Esophagus mucosa (tissue), 1 donor: ENCODE results near the gene JUN. TPM values are rescaled to one million over a fixed set of nuclear protein-coding genes. Genes with fewer than 3 reads are reported as not detected.

Experiments
- ATAC-seq: fragments of 200-7000 bp; cut with Tn5 transposase; one replicate; pipeline ENCODE4 v1.9.1; 2020
- total RNA-seq: library from RNA; stranded (reverse); gene quantifications from one replicate; pipeline ENCODE4 v1.2.4, GENCODE V29; 2023
- donor health status: DM: yes; HTN: yes; CAD: no.

Gene JUN
- total RNA-seq, 1 donor from 2014 or later = 41.7 TPM

GRCh38 chr1:58782178-58783089, 1.4 kb downstream of the JUN start:
- ATAC-seq = peak; percentile 0

DNA sequence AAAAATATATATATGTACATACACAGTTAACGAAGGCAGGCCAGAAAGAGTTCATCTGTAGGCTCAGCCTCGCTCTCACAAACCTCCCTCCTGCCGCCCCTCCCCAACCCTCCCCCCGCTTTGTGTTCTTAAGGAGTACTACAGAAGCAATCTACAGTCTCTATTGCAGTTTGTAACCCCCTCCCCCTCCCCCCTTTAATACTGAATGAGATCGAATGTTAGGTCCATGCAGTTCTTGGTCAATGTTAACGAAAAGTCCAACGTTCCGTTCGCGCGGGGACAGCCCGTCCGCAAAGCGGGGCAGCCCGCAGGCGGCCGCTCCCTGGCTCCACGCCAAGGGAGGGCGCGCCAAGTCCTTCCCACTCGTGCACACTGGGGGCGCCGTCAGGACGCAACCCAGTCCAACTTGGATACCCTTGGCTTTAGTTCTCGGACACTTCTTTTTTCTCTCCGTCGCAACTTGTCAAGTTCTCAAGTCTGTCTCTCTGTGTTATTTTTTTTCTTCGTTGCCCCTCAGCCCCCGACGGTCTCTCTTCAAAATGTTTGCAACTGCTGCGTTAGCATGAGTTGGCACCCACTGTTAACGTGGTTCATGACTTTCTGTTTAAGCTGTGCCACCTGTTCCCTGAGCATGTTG, 2.2 kb downstream of the JUN start:
- no peak for ATAC-seq

- no peak for ATAC-seq
These were observed 2.9 kb downstream of the JUN start for GRCh38 chr1:58780836-58781452.

DNA sequence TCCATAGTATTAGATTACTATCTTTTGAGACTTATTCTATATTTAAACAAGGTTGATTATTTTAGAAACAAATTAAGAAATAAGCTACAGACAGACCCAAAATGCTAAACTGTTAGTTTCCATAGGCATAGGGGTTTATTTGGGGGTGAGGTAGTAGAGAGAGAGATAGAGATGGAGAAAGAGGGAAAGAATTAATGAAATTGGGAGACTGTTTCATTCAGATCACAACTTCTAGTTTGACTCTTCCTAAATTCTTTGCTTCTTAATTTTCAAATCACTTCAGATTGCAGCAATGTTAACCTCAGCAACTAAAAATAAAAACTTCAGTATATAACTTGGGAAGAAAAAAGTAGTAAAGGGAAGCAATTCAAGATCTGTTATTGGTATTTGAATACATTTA, 3.4 kb downstream of the JUN start:
- ATAC-seq = no peak

DNA sequence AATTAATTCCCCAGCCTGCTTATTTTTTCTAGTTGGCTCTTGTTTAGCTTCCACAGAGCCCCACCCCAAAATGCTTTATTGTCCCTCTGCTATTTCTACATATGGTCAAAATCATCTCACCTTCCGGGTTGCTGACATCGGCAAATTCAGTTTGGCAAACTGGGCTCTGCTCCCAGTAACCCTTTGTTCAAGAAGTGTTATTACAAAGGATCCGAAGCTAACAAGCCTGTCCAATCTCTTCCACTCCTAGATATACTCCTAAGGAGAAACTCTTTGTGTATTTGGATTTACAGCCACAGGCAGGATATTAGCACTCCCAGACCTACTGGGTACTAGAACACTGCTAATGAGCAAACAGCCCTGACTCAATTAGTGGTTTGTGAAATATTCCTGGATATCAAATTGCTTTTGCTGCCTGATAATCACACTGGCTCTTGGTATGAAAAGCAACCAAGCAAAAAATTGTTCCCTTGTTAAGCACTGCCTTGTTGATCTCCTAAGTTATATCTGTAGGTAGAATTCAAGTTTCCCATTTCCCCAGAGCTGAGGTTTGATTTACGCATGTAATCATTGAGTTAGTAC, 4.0 kb downstream of the JUN start:
- ATAC-seq = peak; percentile 44

DNA sequence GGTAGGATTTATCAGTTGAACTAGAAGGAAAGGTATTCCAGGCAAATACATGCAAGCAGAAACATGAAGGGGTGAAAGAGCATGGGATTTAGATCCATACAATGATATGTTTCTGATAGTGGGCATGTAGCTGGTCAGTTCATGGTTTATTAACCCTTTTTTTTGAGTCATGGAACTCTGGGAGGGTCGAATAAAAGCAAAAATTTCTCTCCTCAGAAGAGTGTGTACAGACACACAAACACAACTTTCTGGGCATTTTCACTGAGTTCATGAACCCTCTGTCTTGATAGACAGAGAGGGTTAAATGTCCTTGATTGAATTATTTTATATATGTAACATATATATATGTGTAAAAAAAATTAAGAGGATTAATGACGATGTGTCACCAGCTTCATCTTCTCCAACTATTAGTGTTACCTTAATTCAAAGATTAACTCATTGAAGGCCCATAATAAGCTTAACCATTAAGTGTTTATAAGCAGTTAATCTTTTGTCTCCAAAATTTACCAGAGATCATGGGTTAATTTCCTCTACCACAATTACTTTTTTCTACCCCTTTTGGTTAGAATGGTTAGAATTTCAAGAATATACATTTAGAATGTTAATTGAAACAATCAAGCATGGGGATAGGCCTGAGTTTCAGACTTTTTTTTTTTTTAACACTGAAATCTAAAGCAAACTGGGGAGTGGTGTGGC, 4.6 kb downstream of the JUN start:
- no peak for ATAC-seq

GRCh38 chr1:58778385-58779000, 5.4 kb downstream of the JUN start:
- ATAC-seq = peak; percentile 14

GRCh38 chr1:58774027-58774426, 9.8 kb downstream of the JUN start:
- ATAC-seq = no peak

DNA sequence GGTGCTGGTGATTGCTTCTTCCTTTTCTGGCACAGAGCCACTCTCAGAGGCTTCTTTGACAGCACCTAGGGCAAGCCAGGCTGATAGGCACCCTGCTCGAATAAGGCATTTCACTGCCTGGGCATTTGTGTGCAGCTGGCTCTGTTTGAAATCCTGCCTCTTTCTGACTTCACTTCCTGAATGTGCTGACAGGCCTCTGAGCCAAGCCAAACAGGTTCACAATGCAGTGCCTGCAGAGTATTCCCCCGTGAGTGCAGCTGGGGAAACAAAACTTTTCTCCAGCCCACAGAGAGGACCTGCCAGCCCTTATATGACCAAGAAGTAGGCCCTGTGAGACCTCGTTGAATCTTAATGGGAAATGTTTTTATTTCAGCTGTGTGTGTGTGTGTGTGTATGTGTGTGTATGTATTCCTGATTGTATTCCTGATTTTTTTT, 10.4 kb downstream of the JUN start:
- peak; percentile 76 for ATAC-seq

DNA sequence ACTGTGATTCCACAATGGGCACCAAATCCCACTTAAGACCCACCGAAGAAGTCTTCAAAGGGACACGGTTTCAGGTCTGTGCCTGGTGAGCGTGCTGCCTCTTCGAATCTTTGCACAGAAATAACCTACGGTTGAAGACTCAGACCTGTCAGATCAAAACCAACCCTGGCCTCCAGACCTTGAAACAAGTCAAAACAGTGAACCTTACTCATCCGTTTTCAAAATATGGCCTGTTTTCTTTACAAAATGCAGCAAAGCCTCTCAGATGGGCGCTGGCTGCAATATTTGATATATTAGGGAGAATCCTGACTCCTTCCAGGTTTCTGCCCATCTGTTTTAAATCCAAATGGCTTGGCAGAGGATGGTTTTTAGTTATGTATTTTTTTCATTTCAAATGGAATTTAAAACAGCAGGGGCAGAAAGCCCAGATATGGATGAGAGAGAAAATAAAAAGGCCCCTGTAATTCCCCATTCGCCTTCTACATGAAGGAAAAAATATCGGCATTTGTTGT, 14.0 kb downstream of the JUN start:
- ATAC-seq = no peak

GRCh38 chr1:58768971-58769808, 14.7 kb downstream of the JUN start:
- peak; percentile 25 for ATAC-seq

GRCh38 chr1:58768191-58768731, 15.6 kb downstream of the JUN start:
- no peak for ATAC-seq

GRCh38 chr1:58767143-58767542, 16.7 kb downstream of the JUN start:
- no peak for ATAC-seq

- ATAC-seq = no peak
These were observed 18.4 kb downstream of the JUN start for GRCh38 chr1:58765441-58765840.

DNA sequence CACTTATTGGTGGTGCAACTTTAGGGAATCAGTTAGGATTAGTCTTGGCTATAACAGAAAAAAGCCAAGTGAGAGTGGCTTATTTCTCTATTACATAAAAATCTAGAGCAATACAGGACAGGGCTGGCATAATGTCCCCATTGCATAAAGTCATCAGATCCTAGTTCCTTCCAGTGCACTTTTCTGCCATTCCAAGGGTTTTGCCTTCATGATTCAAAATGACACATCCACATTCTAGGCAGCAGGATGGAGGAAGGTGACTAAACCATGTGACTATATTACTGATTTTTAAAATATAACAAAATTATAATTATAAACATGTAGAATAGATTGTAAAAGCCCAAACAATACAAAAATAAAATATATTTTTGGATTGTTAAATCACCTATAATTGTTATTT, 18.8 kb downstream of the JUN start:
- ATAC-seq = no peak

- no peak for ATAC-seq
These were observed 19.4 kb downstream of the JUN start for GRCh38 chr1:58764294-58764978.

GRCh38 chr1:58763214-58763613, 20.6 kb downstream of the JUN start:
- no peak for ATAC-seq

DNA sequence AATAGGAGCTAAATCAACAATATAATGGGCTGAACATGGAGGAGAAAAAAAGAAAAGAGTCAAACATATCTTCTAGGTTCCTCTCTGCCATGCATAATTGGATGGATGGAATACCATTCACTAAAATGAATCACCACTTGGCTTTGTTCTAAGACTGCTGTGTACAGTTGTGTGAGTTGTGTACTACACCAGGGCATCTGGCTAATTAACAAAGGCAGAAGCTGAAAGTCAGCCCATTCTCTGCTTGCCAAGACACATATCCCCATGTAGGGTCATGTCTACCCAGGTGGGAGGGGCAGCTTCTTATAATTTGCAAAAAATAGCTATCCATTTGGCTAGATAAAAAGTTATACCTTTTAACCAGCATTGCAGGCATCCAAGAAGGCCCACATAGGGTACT, 21.0 kb downstream of the JUN start:
- peak; percentile 71 for ATAC-seq

DNA sequence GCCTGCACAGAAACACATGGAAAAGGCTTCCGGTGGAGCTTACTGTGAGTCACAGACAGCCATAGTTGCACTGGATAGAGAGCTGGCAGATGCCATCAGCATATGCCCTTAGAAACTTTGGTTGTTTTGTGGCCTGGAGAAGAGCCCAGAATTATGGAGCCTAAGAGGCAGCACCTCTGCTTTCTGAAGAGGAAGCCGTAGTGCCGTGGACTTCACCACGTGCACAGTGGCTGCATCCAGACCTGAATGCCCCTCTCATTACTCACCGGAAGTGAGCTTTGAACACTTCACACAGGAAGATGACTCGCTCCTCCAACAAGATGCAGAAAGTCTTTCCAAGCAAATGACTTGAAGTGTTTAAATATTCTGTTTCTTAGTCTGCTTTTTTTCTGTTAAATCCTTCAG, 28.4 kb downstream of the JUN start:
- ATAC-seq = peak; percentile 92
